ENCODE results near the gene PNPLA3.

The PNPLA3 gene

DNA sequence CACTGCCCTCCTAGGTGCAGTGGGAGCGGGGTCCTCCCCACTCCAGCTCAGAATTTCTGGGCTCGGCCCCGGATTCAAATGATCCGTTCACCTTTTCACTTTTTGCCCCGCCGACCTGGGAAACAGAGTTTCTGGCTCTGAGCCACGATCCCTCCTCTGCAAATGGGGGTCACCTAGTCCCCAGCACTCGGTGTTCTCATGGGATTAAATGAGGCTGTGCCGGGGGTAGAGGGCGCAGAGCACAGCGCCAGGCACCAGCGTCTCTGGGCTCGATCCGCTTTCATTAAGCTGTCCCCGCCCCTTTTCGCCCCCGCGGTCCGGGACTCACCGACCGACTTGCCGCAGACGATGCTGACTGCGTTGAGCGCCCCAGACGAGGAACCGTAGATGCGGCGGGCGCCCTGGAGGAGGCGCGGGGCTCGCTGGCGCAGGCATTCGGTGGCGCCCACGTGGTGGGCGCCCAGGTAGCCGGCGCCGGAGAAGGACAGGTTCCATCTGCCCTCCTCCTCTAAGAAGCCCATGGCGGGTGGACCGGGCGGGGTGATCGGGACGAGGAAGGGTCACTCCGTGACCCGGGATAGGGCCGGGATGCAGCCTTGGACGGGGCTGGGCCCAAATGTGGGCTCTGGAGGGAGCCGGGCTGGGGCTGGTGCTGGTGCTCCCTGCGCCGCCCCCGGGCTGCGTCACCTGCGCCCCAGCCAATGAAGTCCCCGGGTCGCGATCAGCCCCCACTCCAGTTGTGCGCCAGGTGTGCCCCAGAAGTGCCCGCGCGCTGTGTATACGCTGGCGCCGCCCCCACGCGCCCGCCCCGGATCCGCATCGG is 32.0 kb upstream of the PNPLA3 start, which contains the start of gene PNPLA5:
TSS of gene PNPLA5 (minus strand) at position 654 of the 823 bp plus-strand sequence. CDS start at position 521, 133 bp downstream.
- DNase-seq (ENCODE audit: low read depth) = no peak
- no peak within 1 kb of the TSS for H3K4me3 ChIP-seq (replicated peaks; ENCODE audit: low read depth, low read length)

DNA sequence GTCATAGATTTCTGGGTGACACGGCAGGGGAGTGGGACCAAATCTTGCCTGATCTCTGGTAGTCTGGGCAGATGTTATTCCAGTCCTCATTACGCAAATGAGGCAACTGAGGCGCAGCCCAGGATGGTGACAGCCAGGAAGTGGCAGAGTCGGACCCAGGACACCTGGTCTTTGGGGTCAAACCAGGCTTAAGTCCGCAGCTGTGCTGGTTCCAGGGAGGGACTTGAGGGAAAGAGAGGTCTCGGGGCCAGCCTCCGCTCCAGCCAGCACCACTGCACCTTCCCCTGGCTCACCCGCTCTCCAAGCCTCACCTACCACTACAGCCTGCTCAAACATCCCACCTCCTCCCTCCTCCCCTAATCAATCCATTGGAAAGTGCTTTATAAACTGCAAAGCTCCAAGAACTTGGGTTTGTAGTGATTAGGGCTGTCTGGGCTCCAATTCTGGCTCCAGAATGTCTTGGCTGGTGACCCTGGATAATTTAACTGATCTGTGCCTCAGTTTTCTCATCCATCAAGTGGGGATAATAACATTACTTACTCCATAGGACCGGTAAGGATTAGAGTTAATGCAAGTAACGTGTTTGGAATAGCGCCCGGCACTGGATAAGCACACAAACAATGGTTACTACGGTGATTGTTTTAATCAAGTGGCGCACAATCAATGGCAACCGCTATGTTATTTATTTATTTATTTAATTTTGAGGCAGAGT is 31.3 kb upstream of the PNPLA3 start:
- H3K4me3 ChIP-seq (replicated peaks; ENCODE audit: low read depth, low read length) = no peak overlapping the region

More for the DNA sequence above, 32.0 kb upstream of the PNPLA3 start, which contains the start of gene PNPLA5:
- TF ChIP-seq, protein P1, sequence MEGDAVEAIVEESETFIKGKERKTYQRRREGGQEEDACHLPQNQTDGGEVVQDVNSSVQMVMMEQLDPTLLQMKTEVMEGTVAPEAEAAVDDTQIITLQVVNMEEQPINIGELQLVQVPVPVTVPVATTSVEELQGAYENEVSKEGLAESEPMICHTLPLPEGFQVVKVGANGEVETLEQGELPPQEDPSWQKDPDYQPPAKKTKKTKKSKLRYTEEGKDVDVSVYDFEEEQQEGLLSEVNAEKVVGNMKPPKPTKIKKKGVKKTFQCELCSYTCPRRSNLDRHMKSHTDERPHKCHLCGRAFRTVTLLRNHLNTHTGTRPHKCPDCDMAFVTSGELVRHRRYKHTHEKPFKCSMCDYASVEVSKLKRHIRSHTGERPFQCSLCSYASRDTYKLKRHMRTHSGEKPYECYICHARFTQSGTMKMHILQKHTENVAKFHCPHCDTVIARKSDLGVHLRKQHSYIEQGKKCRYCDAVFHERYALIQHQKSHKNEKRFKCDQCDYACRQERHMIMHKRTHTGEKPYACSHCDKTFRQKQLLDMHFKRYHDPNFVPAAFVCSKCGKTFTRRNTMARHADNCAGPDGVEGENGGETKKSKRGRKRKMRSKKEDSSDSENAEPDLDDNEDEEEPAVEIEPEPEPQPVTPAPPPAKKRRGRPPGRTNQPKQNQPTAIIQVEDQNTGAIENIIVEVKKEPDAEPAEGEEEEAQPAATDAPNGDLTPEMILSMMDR (IDR thresholded peaks at IDR 0.05; ENCODE audit: low read length, missing control alignments) = no peak

GRCh38 chr22:43893266-43893665 is 30.3 kb upstream of the PNPLA3 start:
- H3K4me3 ChIP-seq (replicated peaks; ENCODE audit: low read depth, low read length) = no peak overlapping the region
- DNase-seq (ENCODE audit: low read depth) = no peak
- TF ChIP-seq, protein P1 (IDR thresholded peaks at IDR 0.05; ENCODE audit: low read length, missing control alignments) = no peak

More for the DNA sequence above, 31.3 kb upstream of the PNPLA3 start:
- TF ChIP-seq, protein P1 (IDR thresholded peaks at IDR 0.05; ENCODE audit: low read length, missing control alignments) = no peak
- DNase-seq (ENCODE audit: low read depth) = no peak

DNA sequence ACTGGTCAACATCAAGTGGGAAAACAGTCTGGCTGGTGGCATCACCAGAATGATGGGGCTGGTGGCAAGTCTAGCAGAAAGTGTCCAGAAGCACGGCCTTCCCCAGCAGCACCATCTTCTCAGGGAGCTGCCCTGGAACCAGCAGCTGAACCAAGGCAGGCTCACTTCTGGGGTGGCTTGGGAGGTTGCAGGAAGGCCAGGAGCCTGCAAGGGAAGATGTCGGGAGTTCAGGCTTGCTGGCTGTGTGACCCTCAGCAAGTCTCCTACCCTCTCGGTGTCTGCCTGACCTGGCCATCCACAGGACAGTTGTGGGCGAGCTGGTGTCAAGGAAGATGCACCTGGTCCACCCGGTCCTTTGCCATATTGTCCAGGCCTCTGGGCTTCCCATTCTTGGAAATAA is 29.5 kb upstream of the PNPLA3 start:
- DNase-seq (ENCODE audit: low read depth) = no peak
- H3K4me3 ChIP-seq (replicated peaks; ENCODE audit: low read depth, low read length) = no peak overlapping the region
- TF ChIP-seq, protein P1 (IDR thresholded peaks at IDR 0.05; ENCODE audit: low read length, missing control alignments) = no peak

GRCh38 chr22:43895986-43896645 is 27.5 kb upstream of the PNPLA3 start:
- no peak for DNase-seq (ENCODE audit: low read depth)
- no peak overlapping the region for H3K4me3 ChIP-seq (replicated peaks; ENCODE audit: low read depth, low read length)
- TF ChIP-seq, protein P1 (IDR thresholded peaks at IDR 0.05; ENCODE audit: low read length, missing control alignments) = no peak

DNA sequence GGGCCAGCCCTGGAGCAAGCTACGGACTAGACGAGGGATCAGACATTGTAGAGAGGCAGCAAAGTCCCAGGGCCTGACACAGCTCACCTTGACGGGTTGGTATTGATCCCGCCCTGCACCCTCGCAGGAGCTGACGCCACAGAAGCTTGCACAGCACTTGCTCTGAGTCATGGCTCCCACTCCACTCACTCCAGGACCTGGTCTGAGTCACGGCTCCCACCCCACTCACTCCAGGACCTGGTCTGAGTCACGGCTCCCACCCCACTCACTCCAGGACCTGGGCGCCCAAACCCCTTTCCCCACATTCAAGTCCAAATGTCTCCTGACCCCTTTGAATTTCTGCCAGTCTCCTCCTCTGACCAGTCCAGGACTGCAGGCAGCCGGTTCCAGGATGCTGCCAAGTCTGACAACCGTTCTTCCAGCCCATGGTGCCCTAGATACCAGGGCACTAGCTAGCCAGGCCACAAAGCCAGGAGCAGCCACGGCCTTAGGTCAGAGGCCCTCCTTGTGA is 25.8 kb upstream of the PNPLA3 start:
- TF ChIP-seq, protein P1 (IDR thresholded peaks at IDR 0.05; ENCODE audit: low read length, missing control alignments) = no peak
- no peak overlapping the region for H3K4me3 ChIP-seq (replicated peaks; ENCODE audit: low read depth, low read length)
- peak; percentile 45 for DNase-seq (ENCODE audit: low read depth)
